Panc1 (cell line): ENCODE measurements around the gene ZNF627.

Source experiments
- POLR2AphosphoS5 ChIP-seq: IDR thresholded peaks from 2 replicates; pipeline ENCODE4 v1.6.1; 2012; ENCODE audit warnings: mild to moderate bottlenecking, low read depth, low read length, moderate library complexity
- SIN3A ChIP-seq: IDR thresholded peaks from 2 replicates; pipeline ENCODE4 v1.6.1; 2012; ENCODE audit warnings: low read depth, mild to moderate bottlenecking, low read length, moderate library complexity, borderline replicate concordance; ENCODE audit not compliant: insufficient read depth
- TCF7L2 ChIP-seq: IDR thresholded peaks from 2 replicates; pipeline ENCODE4 v1.6.1; 2011; ENCODE audit warnings: mild to moderate bottlenecking, low read depth, low read length, inconsistent platforms
- TF ChIP-seq, protein P1 (sequence below): fragments of 450-650 bp; IDR thresholded peaks from 2 replicates; pipeline ENCODE4 v1.5.1; 2017; ENCODE audit warnings: mild to moderate bottlenecking
- TF ChIP-seq, protein P2 (sequence below), 2 experiments: IDR thresholded peaks; 2 replicates each; pipeline ENCODE4 v1.6.1; 2011 to 2012; ENCODE audit warnings: low read depth in 2 of 2, control low read depth in 1 of 2, low read length in 1 of 2, mild to moderate bottlenecking in 1 of 2, moderate library complexity in 1 of 2; ENCODE audit not compliant: insufficient read depth in 1 of 2

DNA sequence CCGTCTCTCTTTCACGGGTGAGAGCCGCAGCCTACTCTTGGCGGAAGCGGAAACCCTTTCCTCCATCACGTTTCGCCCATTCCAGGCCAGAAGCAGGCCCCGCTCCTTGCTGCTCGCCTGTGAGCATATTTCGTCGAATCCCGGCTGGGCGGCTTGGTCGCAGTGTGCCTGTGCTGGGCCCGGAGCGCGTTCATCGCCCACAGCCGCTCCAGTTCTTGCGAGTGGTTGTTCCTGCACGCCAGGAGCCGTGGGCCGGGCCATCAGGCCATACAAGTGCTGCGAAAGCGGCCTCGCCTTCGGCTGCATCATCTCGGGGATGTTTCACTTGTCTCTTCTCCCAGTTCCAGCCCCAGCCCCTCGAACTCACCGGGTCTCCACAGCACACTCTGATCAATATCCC, 65.0 kb downstream of the ZNF627 start:
- TF ChIP-seq, protein P1, sequence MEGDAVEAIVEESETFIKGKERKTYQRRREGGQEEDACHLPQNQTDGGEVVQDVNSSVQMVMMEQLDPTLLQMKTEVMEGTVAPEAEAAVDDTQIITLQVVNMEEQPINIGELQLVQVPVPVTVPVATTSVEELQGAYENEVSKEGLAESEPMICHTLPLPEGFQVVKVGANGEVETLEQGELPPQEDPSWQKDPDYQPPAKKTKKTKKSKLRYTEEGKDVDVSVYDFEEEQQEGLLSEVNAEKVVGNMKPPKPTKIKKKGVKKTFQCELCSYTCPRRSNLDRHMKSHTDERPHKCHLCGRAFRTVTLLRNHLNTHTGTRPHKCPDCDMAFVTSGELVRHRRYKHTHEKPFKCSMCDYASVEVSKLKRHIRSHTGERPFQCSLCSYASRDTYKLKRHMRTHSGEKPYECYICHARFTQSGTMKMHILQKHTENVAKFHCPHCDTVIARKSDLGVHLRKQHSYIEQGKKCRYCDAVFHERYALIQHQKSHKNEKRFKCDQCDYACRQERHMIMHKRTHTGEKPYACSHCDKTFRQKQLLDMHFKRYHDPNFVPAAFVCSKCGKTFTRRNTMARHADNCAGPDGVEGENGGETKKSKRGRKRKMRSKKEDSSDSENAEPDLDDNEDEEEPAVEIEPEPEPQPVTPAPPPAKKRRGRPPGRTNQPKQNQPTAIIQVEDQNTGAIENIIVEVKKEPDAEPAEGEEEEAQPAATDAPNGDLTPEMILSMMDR: no peak
- TF ChIP-seq, protein P2, sequence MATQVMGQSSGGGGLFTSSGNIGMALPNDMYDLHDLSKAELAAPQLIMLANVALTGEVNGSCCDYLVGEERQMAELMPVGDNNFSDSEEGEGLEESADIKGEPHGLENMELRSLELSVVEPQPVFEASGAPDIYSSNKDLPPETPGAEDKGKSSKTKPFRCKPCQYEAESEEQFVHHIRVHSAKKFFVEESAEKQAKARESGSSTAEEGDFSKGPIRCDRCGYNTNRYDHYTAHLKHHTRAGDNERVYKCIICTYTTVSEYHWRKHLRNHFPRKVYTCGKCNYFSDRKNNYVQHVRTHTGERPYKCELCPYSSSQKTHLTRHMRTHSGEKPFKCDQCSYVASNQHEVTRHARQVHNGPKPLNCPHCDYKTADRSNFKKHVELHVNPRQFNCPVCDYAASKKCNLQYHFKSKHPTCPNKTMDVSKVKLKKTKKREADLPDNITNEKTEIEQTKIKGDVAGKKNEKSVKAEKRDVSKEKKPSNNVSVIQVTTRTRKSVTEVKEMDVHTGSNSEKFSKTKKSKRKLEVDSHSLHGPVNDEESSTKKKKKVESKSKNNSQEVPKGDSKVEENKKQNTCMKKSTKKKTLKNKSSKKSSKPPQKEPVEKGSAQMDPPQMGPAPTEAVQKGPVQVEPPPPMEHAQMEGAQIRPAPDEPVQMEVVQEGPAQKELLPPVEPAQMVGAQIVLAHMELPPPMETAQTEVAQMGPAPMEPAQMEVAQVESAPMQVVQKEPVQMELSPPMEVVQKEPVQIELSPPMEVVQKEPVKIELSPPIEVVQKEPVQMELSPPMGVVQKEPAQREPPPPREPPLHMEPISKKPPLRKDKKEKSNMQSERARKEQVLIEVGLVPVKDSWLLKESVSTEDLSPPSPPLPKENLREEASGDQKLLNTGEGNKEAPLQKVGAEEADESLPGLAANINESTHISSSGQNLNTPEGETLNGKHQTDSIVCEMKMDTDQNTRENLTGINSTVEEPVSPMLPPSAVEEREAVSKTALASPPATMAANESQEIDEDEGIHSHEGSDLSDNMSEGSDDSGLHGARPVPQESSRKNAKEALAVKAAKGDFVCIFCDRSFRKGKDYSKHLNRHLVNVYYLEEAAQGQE (IDR thresholded peaks at IDR 0.05; ENCODE audit: insufficient read depth in 1 of 2, low read depth in 2 of 2, low read length in 1 of 2): no peak
- no peak for TF ChIP-seq SIN3A
- no peak for TF ChIP-seq POLR2AphosphoS5
- TF ChIP-seq TCF7L2: no peak
